ENCODE results near the gene FN1. TPM values are rescaled to one million over a fixed set of nuclear protein-coding genes. Genes with fewer than 3 reads are reported as not detected.

The FN1 gene
- total RNA-seq, 1 donor from 2014 or later: not detected

DNA sequence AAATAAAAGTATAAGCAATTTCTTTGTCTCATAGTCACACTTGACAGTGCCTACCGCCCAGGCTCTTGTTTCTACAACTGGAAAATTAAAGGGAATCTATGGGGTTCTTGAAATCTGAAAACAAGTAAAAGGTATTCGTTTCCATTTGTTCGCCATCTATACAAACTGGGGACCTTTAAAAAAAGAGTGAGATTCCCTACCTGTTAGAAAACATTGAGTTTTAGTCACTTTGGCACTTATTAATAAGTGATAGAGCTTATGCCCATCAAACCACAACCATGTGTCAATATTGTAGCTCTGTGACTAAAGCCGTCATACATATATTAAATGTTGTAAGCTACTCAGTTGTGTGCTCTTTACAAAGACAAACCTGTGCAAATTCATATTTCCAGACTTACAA, 13.2 kb downstream of the FN1 start:
- no peak for TF ChIP-seq CTCF (IDR thresholded peaks at IDR 0.05)
- no peak for ATAC-seq (ENCODE audit: low read depth)
- CTCF ChIA-PET: no interaction called here

DNA sequence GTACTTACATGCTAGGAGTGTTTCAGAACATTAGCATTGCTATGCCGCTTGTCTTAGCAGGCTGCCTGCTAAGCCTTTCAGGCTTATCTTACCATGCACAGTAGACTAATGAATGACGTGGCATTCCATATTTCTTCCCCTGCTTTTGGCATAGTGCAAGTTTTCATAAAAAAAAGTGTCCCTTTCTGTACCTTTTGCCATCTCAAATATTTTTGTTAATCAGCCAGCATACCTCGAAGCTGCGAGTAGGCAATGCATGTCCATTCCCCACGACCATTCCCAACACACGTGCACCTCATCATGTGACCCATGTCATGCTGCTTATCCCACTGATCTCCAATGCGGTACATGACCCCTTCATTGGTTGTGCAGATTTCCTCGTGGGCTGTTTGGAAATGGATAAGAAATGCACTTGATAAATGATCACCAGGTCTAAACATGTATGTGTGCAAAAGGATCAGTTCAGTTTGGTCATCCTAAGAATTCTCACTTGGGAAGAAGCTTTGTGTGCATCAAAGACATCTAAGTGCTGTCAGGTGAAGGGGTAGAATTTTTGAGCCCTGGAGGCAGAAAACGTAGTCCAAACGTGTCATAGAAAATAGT, 13.9 kb downstream of the FN1 start:
- Mint-ChIP-seq H3K9me3 (no peaks in the 10 kb centered on the region), H3K4me3 (no peak overlapping the region), H3K4me1 (no peaks in the 10 kb centered on the region), H3K36me3 (ENCODE audit: low read depth) (no peaks in the 10 kb centered on the region), H3K27me3 (peaks cover 19% of the 10 kb centered on the region), H3K27ac (no peak overlapping the region)
- intact Hi-C loops (cut with micrococcal nuclease): no loop called here
- DNase-seq (no peak), ATAC-seq (ENCODE audit: low read depth) (no peak)
- CTCF ChIA-PET: no interaction called here
- TF ChIP-seq CTCF (IDR thresholded peaks at IDR 0.05): no peak
- POLR2A ChIA-PET: no interaction called here

More for the DNA sequence above, 13.2 kb downstream of the FN1 start:
- DNase-seq: no peak
- POLR2A ChIA-PET: no interaction called here
- no peak overlapping the region for H3K27ac Mint-ChIP-seq
- H3K27me3 Mint-ChIP-seq: peaks cover 23% of the 10 kb centered on the region
- no peaks in the 10 kb centered on the region for H3K4me1 Mint-ChIP-seq
- no peaks in the 10 kb centered on the region for H3K9me3 Mint-ChIP-seq
- intact Hi-C loops (cut with micrococcal nuclease): no loop called here
- H3K36me3 Mint-ChIP-seq (ENCODE audit: low read depth): no peaks in the 10 kb centered on the region
- H3K4me3 Mint-ChIP-seq: no peak overlapping the region

GRCh38 chr2:215420471-215420935, 15.4 kb downstream of the FN1 start:
- H3K9me3 Mint-ChIP-seq: no peaks in the 10 kb centered on the region
- no peak for TF ChIP-seq CTCF (IDR thresholded peaks at IDR 0.05)
- no peaks in the 10 kb centered on the region for H3K36me3 Mint-ChIP-seq (ENCODE audit: low read depth)
- DNase-seq: no peak
- CTCF ChIA-PET: no interaction called here
- H3K27ac Mint-ChIP-seq: no peak overlapping the region
- H3K4me3 Mint-ChIP-seq: no peak overlapping the region
- POLR2A ChIA-PET: no interaction called here
- H3K27me3 Mint-ChIP-seq: peaks cover 17% of the 10 kb centered on the region
- H3K4me1 Mint-ChIP-seq: no peaks in the 10 kb centered on the region
- intact Hi-C loops (cut with micrococcal nuclease): no loop called here
- ATAC-seq (ENCODE audit: low read depth): no peak

GRCh38 chr2:215419769-215420470, 15.9 kb downstream of the FN1 start:
- H3K4me3 Mint-ChIP-seq: no peak overlapping the region
- H3K4me1 Mint-ChIP-seq: no peaks in the 10 kb centered on the region
- TF ChIP-seq CTCF (IDR thresholded peaks at IDR 0.05): no peak
- peaks cover 17% of the 10 kb centered on the region for H3K27me3 Mint-ChIP-seq
- intact Hi-C loops (cut with micrococcal nuclease): no loop called here
- CTCF ChIA-PET: no interaction called here
- ATAC-seq (ENCODE audit: low read depth) (no peak), DNase-seq (no peak)
- POLR2A ChIA-PET: no interaction called here
- H3K27ac Mint-ChIP-seq: no peak overlapping the region
- H3K9me3 Mint-ChIP-seq: no peaks in the 10 kb centered on the region
- H3K36me3 Mint-ChIP-seq (ENCODE audit: low read depth): no peaks in the 10 kb centered on the region

DNA sequence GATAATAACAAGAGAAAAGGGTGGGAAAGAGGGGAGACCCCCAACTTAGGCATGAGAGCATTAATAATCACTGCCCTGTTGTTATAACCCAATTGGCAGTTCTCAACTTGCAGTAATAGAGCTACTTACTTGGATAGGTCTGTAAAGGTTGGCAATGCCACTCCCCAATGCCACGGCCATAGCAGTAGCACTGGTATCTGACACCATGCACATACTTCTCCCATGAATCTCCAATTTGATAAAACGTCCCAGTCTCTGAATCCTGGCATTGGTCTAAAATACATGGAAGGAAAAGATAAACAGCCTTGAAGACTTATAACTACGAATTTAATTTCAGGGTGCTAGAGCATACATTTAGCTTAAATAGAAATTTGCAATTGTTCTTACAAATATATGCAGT, 16.8 kb downstream of the FN1 start:
- CTCF ChIA-PET: no interaction called here
- intact Hi-C loops (cut with micrococcal nuclease): no loop called here
- H3K9me3 Mint-ChIP-seq: no peaks in the 10 kb centered on the region
- POLR2A ChIA-PET: no interaction called here
- DNase-seq (no peak), ATAC-seq (ENCODE audit: low read depth) (no peak)
- H3K36me3 Mint-ChIP-seq (ENCODE audit: low read depth): no peaks in the 10 kb centered on the region
- H3K27me3 Mint-ChIP-seq: peaks cover 20% of the 10 kb centered on the region
- TF ChIP-seq CTCF (IDR thresholded peaks at IDR 0.05): no peak
- H3K4me1 Mint-ChIP-seq: no peaks in the 10 kb centered on the region
- H3K27ac Mint-ChIP-seq: no peak overlapping the region
- H3K4me3 Mint-ChIP-seq: no peak overlapping the region
